GM19025 (cell line): Measurements from ENCODE around the gene DHRSX.

Experiments used
- ATAC-seq: cut with Tn5 transposase; IDR thresholded peaks from one replicate; pipeline ENCODE4 v1.9.1; 2021; ENCODE audit warnings: mild to moderate bottlenecking, low read depth, moderate library complexity; ENCODE audit not compliant: unreplicated experiment

The DHRSX gene

DNA sequence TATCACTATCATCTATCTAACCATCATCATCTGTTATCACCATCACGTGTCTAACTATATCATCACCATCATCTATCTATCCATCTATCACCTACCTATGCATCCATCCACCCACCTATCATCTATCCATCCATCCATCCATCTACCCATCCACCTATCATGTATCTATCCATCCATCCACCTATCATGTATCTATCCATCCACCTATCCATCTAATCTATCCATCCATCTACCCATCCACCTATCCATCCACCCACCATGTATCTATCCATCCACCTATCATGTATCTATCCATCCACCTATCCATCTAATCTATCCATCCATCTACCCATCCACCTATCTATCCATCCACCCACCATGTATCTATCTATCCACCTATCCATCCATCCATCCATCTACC, 316.7 kb downstream of the DHRSX start:
- no peak for ATAC-seq

DNA sequence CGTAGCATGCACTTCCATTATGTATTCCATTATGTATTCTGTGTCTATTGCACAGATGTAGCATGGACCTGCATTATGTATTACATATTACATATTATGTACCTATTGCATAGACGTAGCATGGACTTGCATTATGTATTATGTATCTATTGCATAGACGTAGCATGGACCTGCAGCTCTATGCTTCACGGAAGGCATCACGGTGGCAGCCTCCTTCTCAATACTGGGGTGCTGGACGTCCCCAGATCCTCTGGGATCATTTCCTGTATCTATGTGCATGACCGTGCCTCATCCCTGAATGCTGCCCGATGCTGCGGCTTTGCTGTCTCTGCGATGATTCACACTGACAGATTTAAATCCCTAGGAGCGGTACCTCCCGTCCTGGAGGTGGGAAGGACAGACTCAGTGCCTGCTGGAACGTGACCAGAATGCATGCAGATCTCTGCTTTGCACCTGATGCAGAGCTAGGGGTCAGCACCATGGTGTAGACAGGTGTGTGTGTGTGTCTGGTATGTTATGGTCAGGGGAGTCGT, 317.5 kb downstream of the DHRSX start:
- no peak for ATAC-seq

DNA sequence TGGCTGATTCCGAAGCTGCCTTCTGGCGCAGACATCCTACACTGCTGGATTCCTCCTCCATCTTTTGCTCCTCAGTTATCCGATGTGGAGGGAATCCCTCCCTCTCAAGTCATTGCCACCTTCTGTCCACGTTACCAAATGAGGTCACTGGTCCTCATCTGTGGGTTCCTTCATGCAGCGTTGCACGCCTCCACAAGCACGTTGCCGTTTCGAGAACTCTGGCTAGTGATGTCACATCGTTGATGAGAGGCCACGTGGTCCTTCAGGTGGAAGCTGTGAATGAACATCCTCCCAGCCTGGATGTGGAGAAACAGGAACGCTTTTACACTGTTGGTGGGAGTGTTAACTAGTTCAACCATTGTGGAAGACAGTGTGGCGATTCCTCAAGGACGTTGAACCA, 323.2 kb downstream of the DHRSX start:
- ATAC-seq: no peak

DNA sequence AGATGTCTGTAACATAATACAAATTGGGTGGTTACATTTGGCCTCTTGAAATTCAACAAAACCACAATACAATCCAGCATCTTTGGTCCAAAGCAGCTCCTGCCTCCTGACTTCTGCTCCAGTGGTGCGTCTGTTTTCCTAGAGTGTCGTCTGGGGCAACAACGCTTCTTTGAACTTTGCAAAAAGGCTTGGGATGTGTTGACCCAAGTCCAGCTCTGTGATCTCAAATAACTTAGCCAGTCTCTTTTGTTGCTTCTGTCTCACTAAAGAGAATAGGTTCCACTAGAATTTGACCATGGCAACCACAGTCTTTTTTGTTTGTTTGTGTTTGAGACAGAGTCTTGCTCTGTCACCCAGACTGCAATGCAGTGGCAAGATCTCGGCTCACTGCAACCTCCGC, 324.0 kb downstream of the DHRSX start:
- ATAC-seq: no peak

DNA sequence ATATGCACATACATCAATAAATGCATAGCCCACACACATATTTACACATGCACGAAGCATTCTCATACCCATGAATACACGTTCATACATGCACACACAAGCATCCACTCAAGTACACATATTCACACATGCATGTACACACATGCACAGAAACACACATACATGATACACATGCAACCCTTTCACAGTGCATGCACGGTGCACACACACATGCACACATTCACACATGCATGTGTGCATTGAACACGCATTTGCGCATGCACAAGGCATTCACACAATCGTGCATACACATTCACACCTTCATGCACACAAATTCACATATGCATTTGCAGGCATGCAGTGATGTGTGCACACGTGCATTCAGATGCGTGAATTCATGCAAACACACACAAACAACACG, 324.5 kb downstream of the DHRSX start:
- no peak for ATAC-seq

DNA sequence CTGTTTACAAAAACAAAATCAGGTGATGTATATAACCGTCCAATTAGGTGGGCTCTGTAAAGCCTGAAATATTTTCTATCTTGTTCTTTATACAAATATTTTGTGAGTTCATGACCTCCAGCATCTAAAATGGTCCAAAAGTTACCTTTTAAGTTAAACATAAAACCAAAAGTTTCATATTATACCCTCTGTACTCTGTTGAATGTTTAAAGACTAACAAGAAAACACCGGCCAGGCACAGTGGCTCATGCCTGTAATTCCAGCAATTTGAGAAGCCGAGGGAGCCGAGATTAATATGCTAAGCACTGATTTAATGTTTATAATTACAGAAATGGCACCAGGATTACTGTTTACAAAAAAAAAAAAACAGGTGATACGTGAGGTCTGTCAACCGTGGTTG, 328.4 kb downstream of the DHRSX start:
- ATAC-seq: no peak
